Endothelial cell of umbilical vein (primary cell): ENCODE measurements around the gene C14orf180. TPM values are rescaled to one million over a fixed set of nuclear protein-coding genes. Genes with fewer than 3 reads are reported as not detected.

Source experiments
- BruUV-seq: library from RNA; stranded (reverse); fragments of 400-500 nt; replicated peaks from 2 replicates; lab custom pipeline; 2021; lab: Mats Ljungman, UMichigan
- CTCF ChIA-PET: fragments of 300-600, 350-600 bp; sonication (Branson Sonifier 250); formaldehyde crosslinking; loops from one replicate; lab custom pipeline; 2021; ENCODE audit warnings: antibody characterized with exemption, inconsistent platforms; lab: Charles Lee
- POLR2A ChIA-PET: fragments of 300-600, 350-600 bp; sonication (Branson Sonifier 250); formaldehyde crosslinking; loops from one replicate; lab custom pipeline; 2021; ENCODE audit warnings: antibody characterized with exemption, inconsistent platforms; lab: Charles Lee
- DNase-seq: peaks from one replicate; pipeline ENCODE4 v3.0.0-alpha.2; 2011; ENCODE audit warnings: low read depth, low spot score
- FAIRE-seq: peaks from 2 replicates; lab custom pipeline; 2011; peaks lifted over from hg19 to GRCh38; lab: Jason Lieb, UNC
- H2AFZ ChIP-seq: 2 replicates; pipeline ENCODE4 v1.6.0; 2012; ENCODE audit warnings: low read depth, low read length, control low read depth, inconsistent platforms
- H3K27ac ChIP-seq: 2 replicates; pipeline ENCODE4 v1.5.1; 2011; ENCODE audit warnings: low read depth, mild to moderate bottlenecking, control low read depth, low read length, moderate library complexity; ENCODE audit not compliant: insufficient read depth
- H3K27me3 ChIP-seq, 2 experiments: 2 replicates each; pipeline versions ENCODE4 v1.6.0 to v1.6.1; 2011; ENCODE audit warnings: low read length in 2 of 2, mixed read lengths in 1 of 2; ENCODE audit not compliant: control insufficient read depth in 2 of 2, insufficient read depth in 2 of 2
- H3K36me3 ChIP-seq, 2 experiments: 2 replicates in 1 of 2; 3 replicates in 1 of 2; pipeline ENCODE4 v1.5.1; 2011; ENCODE audit warnings: low read length in 2 of 2, mild to moderate bottlenecking in 1 of 2, moderate library complexity in 1 of 2; ENCODE audit not compliant: control insufficient read depth in 2 of 2, insufficient read depth in 2 of 2; ENCODE audit errors: extremely low read depth in 1 of 2
- H3K4me1 ChIP-seq: 3 replicates; pipeline ENCODE4 v1.5.1; 2011; ENCODE audit warnings: mild to moderate bottlenecking, low read length; ENCODE audit not compliant: control insufficient read depth, insufficient read depth; ENCODE audit errors: extremely low read depth
- H3K4me2 ChIP-seq: 2 replicates; pipeline ENCODE4 v1.6.1; 2011; ENCODE audit warnings: low read length, control low read depth, mixed read lengths; ENCODE audit not compliant: insufficient read depth
- H3K4me3 ChIP-seq, 3 experiments: fragments of 200-600 bp in 1 of 3; sonication (generic), shearing (Covaris generic) in 1 of 3; replicated peaks in 1 of 3; 2 replicates each; pipeline ENCODE4 v1.5.1; 2011 to 2016; ENCODE audit warnings: control low read depth in 3 of 3, low read length in 3 of 3, mild to moderate bottlenecking in 2 of 3, inconsistent platforms in 1 of 3, low read depth in 1 of 3, moderate library complexity in 1 of 3; ENCODE audit not compliant: insufficient read depth in 1 of 3
- H3K79me2 ChIP-seq: 2 replicates; pipeline ENCODE4 v1.6.0; 2012; ENCODE audit warnings: low read length, inconsistent platforms; ENCODE audit not compliant: control insufficient read depth, insufficient read depth
- H3K9ac ChIP-seq: replicated peaks from 2 replicates; pipeline ENCODE3; 2011; ENCODE audit warnings: low read length, control low read depth; ENCODE audit not compliant: insufficient read depth; ENCODE audit errors: extremely low read depth
- H3K9me1 ChIP-seq: replicated peaks from 3 replicates; pipeline ENCODE4 v1.6.0; 2011; ENCODE audit warnings: mild to moderate bottlenecking, low read length; ENCODE audit not compliant: control insufficient read depth, insufficient read depth; ENCODE audit errors: extremely low read depth
- H3K9me3 ChIP-seq: replicated peaks from 2 replicates; pipeline ENCODE4 v1.5.1; 2012; ENCODE audit warnings: low read length, inconsistent platforms; ENCODE audit not compliant: control insufficient read depth, insufficient read depth
- H4K20me1 ChIP-seq: replicated peaks from 2 replicates; pipeline ENCODE3; 2011; ENCODE audit warnings: mild to moderate bottlenecking, low read length; ENCODE audit not compliant: control insufficient read depth, insufficient read depth; ENCODE audit errors: extremely low read depth
- EZH2 ChIP-seq: IDR thresholded peaks from 2 replicates; pipeline ENCODE4 v1.6.1; 2012; ENCODE audit warnings: borderline replicate concordance, low read depth, mild to moderate bottlenecking, moderate library complexity, low read length, inconsistent platforms; ENCODE audit not compliant: severe bottlenecking
- FOS ChIP-seq: IDR thresholded peaks from 2 replicates; pipeline ENCODE4 v1.6.1; 2011; ENCODE audit warnings: mild to moderate bottlenecking, low read length, moderate library complexity, borderline replicate concordance; ENCODE audit not compliant: insufficient read depth
- GATA2 ChIP-seq: IDR thresholded peaks from 2 replicates; pipeline ENCODE4 v1.7.0; 2011; ENCODE audit warnings: low read depth, mild to moderate bottlenecking, moderate library complexity, mixed read lengths, low read length; ENCODE audit not compliant: insufficient read length, insufficient read depth
- JUN ChIP-seq: IDR thresholded peaks from 2 replicates; pipeline ENCODE4 v1.6.1; 2011; ENCODE audit warnings: borderline replicate concordance, low read depth; ENCODE audit not compliant: insufficient read length, insufficient read depth
- MYC ChIP-seq: IDR thresholded peaks from one replicate; pipeline ENCODE4 v1.6.1; 2011; ENCODE audit warnings: mild to moderate bottlenecking, low read depth, low read length
- POLR2A ChIP-seq: IDR thresholded peaks from 2 replicates; pipeline ENCODE4 v1.6.1; 2012; ENCODE audit warnings: low read depth, mild to moderate bottlenecking, control low read depth, low read length
- POLR2AphosphoS5 ChIP-seq: IDR thresholded peaks from 2 replicates; pipeline ENCODE4 v1.6.1; 2012; ENCODE audit warnings: low read depth, mild to moderate bottlenecking, control low read depth, low read length, moderate library complexity; ENCODE audit not compliant: insufficient read depth
- dilution Hi-C: fragments of 300-500 bp; cut with MboI; formaldehyde crosslinking; loops from one replicate; pipeline ENCODE4 v1.15.0; 2019; ENCODE audit warnings: low sequenced_read_pairs; ENCODE audit not compliant: extremely low pct_ligation_motif_present
- intact Hi-C: fragments of 100-400 bp; cut with micrococcal nuclease; formaldehyde crosslinking; loops from one replicate; pipeline ENCODE4 v1.10.0; 2022
- polyA plus RNA-seq, 4 experiments: library from polyadenylated mRNA; depleted of rRNA in 3 of 4; stranded (reverse) in 3 of 4; unstranded in 1 of 4; fragments of >200 nt; gene quantifications; 2 replicates each; pipeline versions ENCODE4 v1.2.1 to v1.2.3, GENCODE V29; 2011 to 2012; ENCODE audit warnings: missing spikeins in 1 of 4
- total RNA-seq: library from RNA; stranded (reverse); gene quantifications from 2 replicates; pipeline ENCODE4 v1.2.3, GENCODE V29; 2021
- TF ChIP-seq, protein P1 (sequence below): IDR thresholded peaks from 2 replicates; pipeline ENCODE4 v1.6.1; 2011; ENCODE audit not compliant: insufficient read depth, insufficient read length
- TF ChIP-seq, protein P2 (sequence below), 2 donors: IDR thresholded peaks; 1 replicate in 1 of 2; 2 replicates in 1 of 2; pipeline ENCODE4 v1.5.1; 2011; ENCODE audit warnings: low read length in 2 of 2, mild to moderate bottlenecking in 2 of 2, moderate library complexity in 2 of 2, control low read depth in 1 of 2, inconsistent platforms in 1 of 2, low read depth in 1 of 2; ENCODE audit not compliant: insufficient read depth in 1 of 2; ENCODE audit errors: extremely low read depth in 1 of 2

C14orf180 gene
- total and polyA plus RNA-seq, 2 donors (not counting 3 experiments of a cell fraction or from before 2014, with no cell fraction given) = not detected

DNA sequence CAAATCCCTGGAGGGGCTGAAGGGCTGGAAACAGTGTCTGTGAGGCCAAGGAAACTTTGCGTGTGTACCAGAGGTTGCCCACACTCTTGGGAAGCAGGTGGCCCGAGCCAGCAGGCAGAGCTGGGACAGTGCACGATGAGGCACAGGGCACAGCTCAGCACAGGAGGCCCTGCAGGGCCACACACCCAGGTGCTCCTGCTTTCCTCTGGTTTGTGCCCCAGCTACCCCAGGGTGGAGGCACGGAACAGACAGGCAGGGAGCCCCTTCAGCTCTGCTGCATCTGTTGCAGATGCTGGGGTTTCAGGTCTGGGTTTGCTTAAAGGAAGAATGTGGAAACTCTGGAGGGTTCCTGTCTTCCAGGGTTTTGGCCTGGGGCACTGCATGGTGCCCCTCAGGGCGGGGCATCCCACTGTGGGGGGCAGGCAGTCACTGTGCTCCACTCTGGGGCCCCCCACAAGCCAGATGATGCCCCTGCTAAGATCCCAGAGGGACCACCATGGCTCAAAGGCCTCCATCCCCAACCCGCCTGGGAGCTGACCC is 16.4 kb downstream of the C14orf180 start:
- no peak overlapping the region for H2AFZ ChIP-seq
- no peak overlapping the region for H3K4me3 ChIP-seq
- H3K9me3 ChIP-seq = no peaks in the 10 kb centered on the region
- DNase-seq (no peak), FAIRE-seq (no peak)
- H3K79me2 ChIP-seq = no peaks in the 10 kb centered on the region
- H3K9ac ChIP-seq = no peak overlapping the region
- no peak overlapping the region for H3K27ac ChIP-seq
- no peaks in the 10 kb centered on the region for H3K4me1 ChIP-seq
- intact Hi-C loops = no loop called here
- BruUV-seq = no TSS peak
- H3K9me1 ChIP-seq = no peaks in the 10 kb centered on the region
- POLR2A ChIA-PET = no interaction called here
- no peaks in the 10 kb centered on the region for H3K27me3 ChIP-seq
- TF ChIP-seq, protein P1, sequence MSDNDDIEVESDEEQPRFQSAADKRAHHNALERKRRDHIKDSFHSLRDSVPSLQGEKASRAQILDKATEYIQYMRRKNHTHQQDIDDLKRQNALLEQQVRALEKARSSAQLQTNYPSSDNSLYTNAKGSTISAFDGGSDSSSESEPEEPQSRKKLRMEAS = no peak
- no peak for TF ChIP-seq MYC
- no peak for TF ChIP-seq GATA2
- no peak for TF ChIP-seq JUN
- TF ChIP-seq, protein P2, sequence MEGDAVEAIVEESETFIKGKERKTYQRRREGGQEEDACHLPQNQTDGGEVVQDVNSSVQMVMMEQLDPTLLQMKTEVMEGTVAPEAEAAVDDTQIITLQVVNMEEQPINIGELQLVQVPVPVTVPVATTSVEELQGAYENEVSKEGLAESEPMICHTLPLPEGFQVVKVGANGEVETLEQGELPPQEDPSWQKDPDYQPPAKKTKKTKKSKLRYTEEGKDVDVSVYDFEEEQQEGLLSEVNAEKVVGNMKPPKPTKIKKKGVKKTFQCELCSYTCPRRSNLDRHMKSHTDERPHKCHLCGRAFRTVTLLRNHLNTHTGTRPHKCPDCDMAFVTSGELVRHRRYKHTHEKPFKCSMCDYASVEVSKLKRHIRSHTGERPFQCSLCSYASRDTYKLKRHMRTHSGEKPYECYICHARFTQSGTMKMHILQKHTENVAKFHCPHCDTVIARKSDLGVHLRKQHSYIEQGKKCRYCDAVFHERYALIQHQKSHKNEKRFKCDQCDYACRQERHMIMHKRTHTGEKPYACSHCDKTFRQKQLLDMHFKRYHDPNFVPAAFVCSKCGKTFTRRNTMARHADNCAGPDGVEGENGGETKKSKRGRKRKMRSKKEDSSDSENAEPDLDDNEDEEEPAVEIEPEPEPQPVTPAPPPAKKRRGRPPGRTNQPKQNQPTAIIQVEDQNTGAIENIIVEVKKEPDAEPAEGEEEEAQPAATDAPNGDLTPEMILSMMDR (IDR thresholded peaks at IDR 0.05; ENCODE audit: extremely low read depth in 1 of 2, insufficient read depth in 1 of 2, low read depth in 1 of 2, low read length in 2 of 2) = no peak
- no peak for TF ChIP-seq EZH2
- no peak for TF ChIP-seq POLR2AphosphoS5
- TF ChIP-seq POLR2A = no peak
- no peak for TF ChIP-seq FOS
- no peaks in the 10 kb centered on the region for H4K20me1 ChIP-seq
- no peak overlapping the region for H3K4me2 ChIP-seq
- CTCF ChIA-PET = no interaction called here
- dilution Hi-C loops = no loop called here
- no peaks in the 10 kb centered on the region for H3K36me3 ChIP-seq
